ENCODE data around the gene PKDREJ. TPM values are rescaled to one million over a fixed set of nuclear protein-coding genes. Genes with fewer than 3 reads are reported as not detected.

PKDREJ gene
- total RNA-seq, 1 experiment from 2014 or later, result 0.02 TPM

DNA sequence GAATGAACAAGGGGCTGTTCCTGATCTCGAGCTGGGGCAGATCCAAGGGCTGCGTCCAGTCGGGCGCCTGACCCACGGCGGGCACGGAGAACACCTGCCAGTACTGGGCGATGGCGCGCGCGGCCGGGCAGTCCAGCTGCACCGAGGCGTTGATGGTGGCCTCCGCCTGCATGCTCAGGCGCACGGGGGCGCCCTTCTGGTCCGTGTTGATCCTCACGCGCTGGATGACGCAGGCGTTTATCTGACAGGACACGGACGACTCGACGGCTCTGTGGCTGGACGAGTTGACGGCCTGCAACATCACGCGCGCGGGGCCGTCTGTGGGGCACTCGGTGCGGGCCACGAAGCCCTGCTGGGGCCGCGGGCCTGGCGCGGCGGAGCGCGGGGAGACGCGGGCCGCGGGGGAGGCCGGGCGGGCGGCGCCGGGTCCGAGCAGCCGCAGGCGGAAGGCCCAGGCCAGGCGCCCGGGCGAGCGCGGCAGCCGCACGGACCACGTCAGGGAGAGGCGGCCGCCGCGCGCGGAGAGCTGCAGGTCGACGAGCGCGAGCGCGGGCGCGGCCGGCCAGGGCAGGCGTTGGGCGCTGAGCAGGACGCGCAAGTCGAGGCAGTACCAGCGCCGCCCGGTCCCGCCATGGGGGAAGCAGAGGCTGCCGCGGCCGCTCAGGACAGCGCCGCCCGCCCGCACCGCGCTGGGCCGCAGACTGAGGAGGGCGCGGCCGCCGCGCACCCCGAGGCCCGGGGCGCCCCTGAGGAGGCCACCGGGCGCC lies 511 bp downstream of the PKDREJ start (continued):
- TF ChIP-seq NFATC4 (CRISPR knock-in tag; IDR thresholded peaks at IDR 0.05) (no peak), ELF4 (CRISPR knock-in tag; IDR thresholded peaks at IDR 0.05; ENCODE audit: low read depth) (peak; percentile 76), SP1 (CRISPR knock-in tag; conservative IDR thresholded peaks at IDR 0.05) (peak; percentile 44; the same call in 1 of the 2 replicates), IRF2 (CRISPR knock-in tag; IDR thresholded peaks at IDR 0.05; ENCODE audit: borderline replicate concordance, low read depth) (peak; percentile 60; the same call in 1 of the 2 replicates), ZBTB21 (CRISPR knock-in tag; IDR thresholded peaks at IDR 0.05; ENCODE audit: borderline replicate concordance) (peak; percentile 92; the same call in 1 of the 2 replicates), ATF2 (CRISPR knock-in tag; IDR thresholded peaks at IDR 0.05; ENCODE audit: borderline replicate concordance, low read depth) (peak; percentile 85; the same call in 1 of the 2 replicates), HMGA2 (CRISPR knock-in tag; IDR thresholded peaks at IDR 0.05) (no peak), TP53 (CRISPR knock-in tag; IDR thresholded peaks at IDR 0.05) (peak; percentile 95), ZNF532 (CRISPR knock-in tag; IDR thresholded peaks at IDR 0.05; ENCODE audit: borderline replicate concordance) (no peak), KAT7 (CRISPR knock-in tag; IDR thresholded peaks at IDR 0.05; ENCODE audit: borderline replicate concordance) (no peak), MYBL2 (CRISPR knock-in tag; IDR thresholded peaks at IDR 0.05) (peak; percentile 84; the same call in 1 of the 2 replicates), SMAD4 (CRISPR knock-in tag; IDR thresholded peaks at IDR 0.05) (peak; percentile 94), E2F4 (CRISPR knock-in tag; IDR thresholded peaks at IDR 0.05; ENCODE audit: borderline replicate concordance, low read depth) (peak; percentile 51; the same call in 1 of the 2 replicates), EMX1 (CRISPR knock-in tag; IDR thresholded peaks at IDR 0.05) (0 out of 2 replicates have a peak, but pooled peaks have one; percentile 68), ZNF671 (CRISPR knock-in tag; IDR thresholded peaks at IDR 0.05) (no peak), NFYB (CRISPR knock-in tag; conservative IDR thresholded peaks at IDR 0.05; ENCODE audit: low read depth) (peak; percentile 44; the same call in 1 of the 2 replicates), RELA (CRISPR knock-in tag; IDR thresholded peaks at IDR 0.05; ENCODE audit: borderline replicate concordance) (peak; percentile 80; the same call in 1 of the 2 replicates), E2F1 (CRISPR knock-in tag; IDR thresholded peaks at IDR 0.05) (peak; percentile 97)
- TF ChIP-seq, protein P1, sequence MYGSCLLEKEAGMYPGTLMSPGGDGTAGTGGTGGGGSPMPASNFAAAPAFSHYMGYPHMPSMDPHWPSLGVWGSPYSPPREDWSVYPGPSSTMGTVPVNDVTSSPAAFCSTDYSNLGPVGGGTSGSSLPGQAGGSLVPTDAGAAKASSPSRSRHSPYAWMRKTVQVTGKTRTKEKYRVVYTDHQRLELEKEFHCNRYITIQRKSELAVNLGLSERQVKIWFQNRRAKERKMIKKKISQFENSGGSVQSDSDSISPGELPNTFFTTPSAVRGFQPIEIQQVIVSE (CRISPR knock-in tag; IDR thresholded peaks at IDR 0.05; ENCODE audit: borderline replicate concordance), result no peak
- TF ChIP-seq, protein P2, sequence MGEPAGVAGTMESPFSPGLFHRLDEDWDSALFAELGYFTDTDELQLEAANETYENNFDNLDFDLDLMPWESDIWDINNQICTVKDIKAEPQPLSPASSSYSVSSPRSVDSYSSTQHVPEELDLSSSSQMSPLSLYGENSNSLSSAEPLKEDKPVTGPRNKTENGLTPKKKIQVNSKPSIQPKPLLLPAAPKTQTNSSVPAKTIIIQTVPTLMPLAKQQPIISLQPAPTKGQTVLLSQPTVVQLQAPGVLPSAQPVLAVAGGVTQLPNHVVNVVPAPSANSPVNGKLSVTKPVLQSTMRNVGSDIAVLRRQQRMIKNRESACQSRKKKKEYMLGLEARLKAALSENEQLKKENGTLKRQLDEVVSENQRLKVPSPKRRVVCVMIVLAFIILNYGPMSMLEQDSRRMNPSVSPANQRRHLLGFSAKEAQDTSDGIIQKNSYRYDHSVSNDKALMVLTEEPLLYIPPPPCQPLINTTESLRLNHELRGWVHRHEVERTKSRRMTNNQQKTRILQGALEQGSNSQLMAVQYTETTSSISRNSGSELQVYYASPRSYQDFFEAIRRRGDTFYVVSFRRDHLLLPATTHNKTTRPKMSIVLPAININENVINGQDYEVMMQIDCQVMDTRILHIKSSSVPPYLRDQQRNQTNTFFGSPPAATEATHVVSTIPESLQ (CRISPR knock-in tag; IDR thresholded peaks at IDR 0.05), result no peak
- TF ChIP-seq, protein P3, sequence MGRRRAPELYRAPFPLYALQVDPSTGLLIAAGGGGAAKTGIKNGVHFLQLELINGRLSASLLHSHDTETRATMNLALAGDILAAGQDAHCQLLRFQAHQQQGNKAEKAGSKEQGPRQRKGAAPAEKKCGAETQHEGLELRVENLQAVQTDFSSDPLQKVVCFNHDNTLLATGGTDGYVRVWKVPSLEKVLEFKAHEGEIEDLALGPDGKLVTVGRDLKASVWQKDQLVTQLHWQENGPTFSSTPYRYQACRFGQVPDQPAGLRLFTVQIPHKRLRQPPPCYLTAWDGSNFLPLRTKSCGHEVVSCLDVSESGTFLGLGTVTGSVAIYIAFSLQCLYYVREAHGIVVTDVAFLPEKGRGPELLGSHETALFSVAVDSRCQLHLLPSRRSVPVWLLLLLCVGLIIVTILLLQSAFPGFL (CRISPR knock-in tag; IDR thresholded peaks at IDR 0.05; ENCODE audit: borderline replicate concordance), result no peak
- TF ChIP-seq, protein P4, sequence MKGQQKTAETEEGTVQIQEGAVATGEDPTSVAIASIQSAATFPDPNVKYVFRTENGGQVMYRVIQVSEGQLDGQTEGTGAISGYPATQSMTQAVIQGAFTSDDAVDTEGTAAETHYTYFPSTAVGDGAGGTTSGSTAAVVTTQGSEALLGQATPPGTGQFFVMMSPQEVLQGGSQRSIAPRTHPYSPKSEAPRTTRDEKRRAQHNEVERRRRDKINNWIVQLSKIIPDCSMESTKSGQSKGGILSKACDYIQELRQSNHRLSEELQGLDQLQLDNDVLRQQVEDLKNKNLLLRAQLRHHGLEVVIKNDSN (CRISPR knock-in tag; IDR thresholded peaks at IDR 0.05), result peak; percentile 66; the same call in 1 of the 2 replicates
- TF ChIP-seq, protein P5, sequence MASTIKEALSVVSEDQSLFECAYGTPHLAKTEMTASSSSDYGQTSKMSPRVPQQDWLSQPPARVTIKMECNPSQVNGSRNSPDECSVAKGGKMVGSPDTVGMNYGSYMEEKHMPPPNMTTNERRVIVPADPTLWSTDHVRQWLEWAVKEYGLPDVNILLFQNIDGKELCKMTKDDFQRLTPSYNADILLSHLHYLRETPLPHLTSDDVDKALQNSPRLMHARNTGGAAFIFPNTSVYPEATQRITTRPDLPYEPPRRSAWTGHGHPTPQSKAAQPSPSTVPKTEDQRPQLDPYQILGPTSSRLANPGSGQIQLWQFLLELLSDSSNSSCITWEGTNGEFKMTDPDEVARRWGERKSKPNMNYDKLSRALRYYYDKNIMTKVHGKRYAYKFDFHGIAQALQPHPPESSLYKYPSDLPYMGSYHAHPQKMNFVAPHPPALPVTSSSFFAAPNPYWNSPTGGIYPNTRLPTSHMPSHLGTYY (CRISPR knock-in tag; IDR thresholded peaks at IDR 0.05), result no peak
